GM19099 (cell line): ENCODE measurements around the gene TSC22D3.

Experiments used
- POLR2A ChIP-seq: IDR thresholded peaks from 3 replicates; pipeline ENCODE4 v1.6.1; 2011; ENCODE audit warnings: low read depth; ENCODE audit not compliant: insufficient read length; ENCODE audit errors: extremely low read depth

TSC22D3 gene

GRCh38 chrX:107775734-107776511 lies at the start of gene TSC22D3:
Gene TSC22D3 (minus strand): TSS chrX:107775787. CDS start chrX:107775419, 368 bp downstream.
- TF ChIP-seq POLR2A, result no peak

- TF ChIP-seq POLR2A, result no peak
These were observed 47.9 kb upstream of the TSC22D3 start for GRCh38 chrX:107823456-107823855.

- no peak for TF ChIP-seq POLR2A
These were observed 47.5 kb upstream of the TSC22D3 start for GRCh38 chrX:107823042-107823441.

- no peak for TF ChIP-seq POLR2A
These were observed 43.4 kb upstream of the TSC22D3 start for GRCh38 chrX:107818900-107819521.

- TF ChIP-seq POLR2A, result no peak
These were observed 29.6 kb upstream of the TSC22D3 start for GRCh38 chrX:107805179-107805578.

GRCh38 chrX:107804427-107804826 lies 28.8 kb upstream of the TSC22D3 start:
- TF ChIP-seq POLR2A, result no peak

GRCh38 chrX:107787827-107788226 lies 12.2 kb upstream of the TSC22D3 start:
- no peak for TF ChIP-seq POLR2A

- no peak for TF ChIP-seq POLR2A
These were observed 4.9 kb upstream of the TSC22D3 start for GRCh38 chrX:107780525-107780924.

- TF ChIP-seq POLR2A, result no peak
These were observed 1.9 kb upstream of the TSC22D3 start, which contains the start of gene NCBP2L for GRCh38 chrX:107777536-107777832. Gene NCBP2L (plus strand): TSS chrX:107777733. CDS start chrX:107794221, 16,488 bp downstream.

- TF ChIP-seq POLR2A, result no peak
These were observed 1.3 kb upstream of the TSC22D3 start for GRCh38 chrX:107776649-107777535.

- TF ChIP-seq POLR2A, result no peak
These were observed 420 bp downstream of the TSC22D3 start for GRCh38 chrX:107775000-107775733.

GRCh38 chrX:107773906-107774435 lies 1.6 kb downstream of the TSC22D3 start:
- no peak for TF ChIP-seq POLR2A

- no peak for TF ChIP-seq POLR2A
These were observed 2.4 kb downstream of the TSC22D3 start for GRCh38 chrX:107773206-107773605.

- TF ChIP-seq POLR2A, result no peak
These were observed 5.8 kb downstream of the TSC22D3 start for GRCh38 chrX:107769581-107770317.
